ENCODE measurements around the gene CTNS. TPM values are rescaled to one million over a fixed set of nuclear protein-coding genes. Genes with fewer than 3 reads are reported as not detected.

The CTNS gene
- total RNA-seq, 1 donor: 25.9 TPM

DNA sequence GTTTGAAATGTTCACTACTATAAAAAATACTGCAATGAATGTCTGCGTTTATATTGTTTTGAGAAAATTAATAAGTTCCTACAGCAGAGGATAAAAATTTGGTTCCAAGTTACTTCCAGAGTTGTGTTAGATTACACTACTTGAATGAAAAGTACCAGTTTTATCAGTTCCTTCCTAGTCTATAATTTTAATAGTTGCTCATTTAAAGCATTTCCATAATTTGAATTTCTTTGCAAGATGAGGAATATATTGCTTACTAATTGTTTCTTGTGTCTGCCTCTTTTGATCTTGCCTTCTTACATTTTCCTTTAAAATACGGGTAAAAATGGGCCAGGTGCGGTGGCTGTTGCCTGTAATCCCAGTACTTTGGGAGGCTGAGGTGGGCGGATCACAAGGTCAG lies 36.0 kb downstream of the CTNS start:
- TF ChIP-seq, protein P1, sequence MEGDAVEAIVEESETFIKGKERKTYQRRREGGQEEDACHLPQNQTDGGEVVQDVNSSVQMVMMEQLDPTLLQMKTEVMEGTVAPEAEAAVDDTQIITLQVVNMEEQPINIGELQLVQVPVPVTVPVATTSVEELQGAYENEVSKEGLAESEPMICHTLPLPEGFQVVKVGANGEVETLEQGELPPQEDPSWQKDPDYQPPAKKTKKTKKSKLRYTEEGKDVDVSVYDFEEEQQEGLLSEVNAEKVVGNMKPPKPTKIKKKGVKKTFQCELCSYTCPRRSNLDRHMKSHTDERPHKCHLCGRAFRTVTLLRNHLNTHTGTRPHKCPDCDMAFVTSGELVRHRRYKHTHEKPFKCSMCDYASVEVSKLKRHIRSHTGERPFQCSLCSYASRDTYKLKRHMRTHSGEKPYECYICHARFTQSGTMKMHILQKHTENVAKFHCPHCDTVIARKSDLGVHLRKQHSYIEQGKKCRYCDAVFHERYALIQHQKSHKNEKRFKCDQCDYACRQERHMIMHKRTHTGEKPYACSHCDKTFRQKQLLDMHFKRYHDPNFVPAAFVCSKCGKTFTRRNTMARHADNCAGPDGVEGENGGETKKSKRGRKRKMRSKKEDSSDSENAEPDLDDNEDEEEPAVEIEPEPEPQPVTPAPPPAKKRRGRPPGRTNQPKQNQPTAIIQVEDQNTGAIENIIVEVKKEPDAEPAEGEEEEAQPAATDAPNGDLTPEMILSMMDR (IDR thresholded peaks at IDR 0.05; ENCODE audit: insufficient read depth, low read depth, low read length): no peak
- no peak for DNase-seq (ENCODE audit: low read depth)
- H3K4me3 ChIP-seq (ENCODE audit: low read depth, low read length): no peak overlapping the region

DNA sequence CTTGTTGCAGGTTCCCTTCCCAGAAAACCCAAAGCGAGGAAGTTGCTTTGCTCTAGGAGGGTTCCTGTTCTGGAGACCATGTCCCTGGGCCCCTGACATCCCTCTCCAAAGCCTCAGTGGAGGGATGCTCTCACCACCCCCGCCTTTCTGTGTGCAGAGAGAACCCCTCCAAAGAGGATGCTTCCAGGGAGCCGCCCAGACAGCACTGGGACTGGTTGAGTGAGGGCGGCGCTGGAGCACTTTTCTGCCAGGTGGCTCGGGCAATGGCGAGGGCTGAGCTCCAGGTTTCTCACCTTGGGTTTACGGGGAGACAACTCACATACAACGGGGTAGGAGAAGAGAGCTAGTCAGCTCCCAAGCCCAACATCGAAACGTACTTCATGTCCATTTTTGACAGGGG lies 39.3 kb downstream of the CTNS start:
- DNase-seq (ENCODE audit: low read depth): no peak
- no peak overlapping the region for H3K4me3 ChIP-seq (ENCODE audit: low read depth, low read length)
- TF ChIP-seq, protein P1 (IDR thresholded peaks at IDR 0.05; ENCODE audit: insufficient read depth, low read depth, low read length): no peak

DNA sequence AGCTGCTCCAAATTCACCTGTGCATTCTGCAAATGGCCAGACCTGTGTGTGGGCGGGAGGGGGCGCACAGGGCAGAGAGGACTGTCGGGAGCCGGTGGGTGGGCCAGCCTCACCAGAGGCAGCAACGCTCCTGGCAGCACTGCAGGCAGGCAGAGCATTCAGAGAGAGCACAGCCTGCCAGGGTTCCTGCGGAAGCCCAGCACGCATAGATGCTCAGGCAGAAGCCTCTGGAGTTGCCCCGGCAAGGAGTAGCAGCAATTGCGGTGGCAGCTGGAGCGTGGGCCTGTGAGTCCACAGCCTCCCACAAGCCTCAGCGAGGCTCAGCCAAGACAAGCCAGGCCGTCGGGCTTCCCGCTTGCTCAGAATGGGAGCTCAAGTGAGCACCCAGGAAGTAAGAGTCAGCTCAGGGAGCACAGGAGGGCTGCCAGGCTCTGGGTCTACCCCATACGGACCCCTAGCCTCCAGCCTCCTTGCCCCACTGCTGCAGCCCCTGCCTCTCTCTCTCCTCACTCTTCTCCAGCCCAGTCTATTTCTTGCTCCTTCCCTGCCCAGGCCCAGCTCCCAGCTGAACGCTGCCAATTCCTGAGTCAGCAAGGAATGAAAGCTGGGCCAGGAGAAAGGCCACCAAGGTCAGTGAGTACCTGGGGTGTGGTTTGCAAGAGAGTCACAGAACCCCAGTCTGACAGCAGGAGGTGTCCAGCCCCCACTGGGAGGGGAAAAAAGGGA lies 41.7 kb downstream of the CTNS start:
- TF ChIP-seq, protein P1 (IDR thresholded peaks at IDR 0.05; ENCODE audit: insufficient read depth, low read depth, low read length): no peak
- H3K4me3 ChIP-seq (ENCODE audit: low read depth, low read length): no peak overlapping the region
- no peak for DNase-seq (ENCODE audit: low read depth)

DNA sequence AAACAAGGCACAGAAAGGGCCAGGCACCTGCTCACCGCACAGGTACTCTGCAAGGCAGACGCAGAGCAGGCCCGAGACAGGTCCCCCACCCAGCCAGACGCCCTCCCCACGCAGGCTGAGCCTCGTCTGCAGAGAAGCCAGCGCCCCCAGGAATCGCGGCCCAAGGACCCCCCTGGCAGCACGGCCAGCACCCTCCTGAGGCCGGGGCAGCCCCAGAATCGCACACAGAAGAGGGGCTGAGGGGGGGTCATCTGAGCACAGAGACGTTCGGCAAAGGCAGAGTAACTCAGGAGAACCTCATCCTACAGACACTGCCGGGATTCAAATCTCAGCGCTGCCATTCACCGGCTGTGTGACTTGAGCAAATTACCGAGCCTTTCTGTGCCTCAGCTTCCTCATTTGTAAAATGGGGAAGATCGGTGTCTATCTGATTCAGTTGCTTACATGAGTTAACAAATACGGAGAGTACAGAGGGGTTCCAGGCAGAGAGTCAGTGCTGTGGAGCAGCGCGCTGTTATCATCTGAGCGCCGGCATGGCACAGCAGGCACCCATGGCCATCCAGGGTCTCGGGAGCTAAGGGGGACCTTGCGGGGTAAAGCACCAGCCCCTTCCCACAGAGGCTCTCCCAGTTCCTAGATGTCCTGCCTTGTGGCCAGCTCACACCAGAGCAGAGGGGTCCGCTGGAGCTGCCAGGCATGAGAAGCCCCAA lies 42.4 kb downstream of the CTNS start:
- DNase-seq (ENCODE audit: low read depth): no peak
- TF ChIP-seq, protein P1 (IDR thresholded peaks at IDR 0.05; ENCODE audit: insufficient read depth, low read depth, low read length): no peak

DNA sequence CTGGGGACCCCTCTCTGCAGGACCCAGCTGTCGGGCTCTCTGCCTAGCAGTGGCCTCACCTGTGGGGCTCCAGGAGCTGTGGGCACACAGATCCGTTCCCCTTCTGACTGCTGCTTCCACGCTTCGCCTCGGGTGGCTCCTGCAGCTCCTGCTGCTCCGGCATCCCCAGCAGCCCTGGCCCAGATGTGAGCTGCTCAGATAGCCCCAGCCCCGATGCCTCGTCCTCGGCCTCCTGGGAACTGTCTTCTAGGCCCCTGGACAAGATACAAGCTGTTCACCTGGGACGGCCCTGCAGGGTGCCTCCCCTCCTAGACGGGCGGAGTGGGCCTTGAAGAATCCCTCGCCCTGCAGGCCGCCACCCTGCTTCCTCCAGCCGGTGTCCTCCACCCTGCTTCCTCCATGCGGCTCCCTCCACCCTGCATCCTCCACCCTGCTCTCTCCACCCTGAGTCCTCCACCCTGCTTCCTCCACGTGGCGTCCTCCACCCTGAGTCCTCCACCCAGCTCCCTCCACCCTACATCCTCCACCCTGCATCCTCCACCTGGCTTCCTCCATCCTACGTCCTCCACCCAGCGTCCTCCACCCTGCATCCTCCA lies 43.1 kb downstream of the CTNS start:
- TF ChIP-seq, protein P1 (IDR thresholded peaks at IDR 0.05; ENCODE audit: insufficient read depth, low read depth, low read length): no peak
- H3K4me3 ChIP-seq (ENCODE audit: low read depth, low read length): no peak overlapping the region
- no peak for DNase-seq (ENCODE audit: low read depth)

More for the DNA sequence above, 42.4 kb downstream of the CTNS start:
- no peak overlapping the region for H3K4me3 ChIP-seq (ENCODE audit: low read depth, low read length)

DNA sequence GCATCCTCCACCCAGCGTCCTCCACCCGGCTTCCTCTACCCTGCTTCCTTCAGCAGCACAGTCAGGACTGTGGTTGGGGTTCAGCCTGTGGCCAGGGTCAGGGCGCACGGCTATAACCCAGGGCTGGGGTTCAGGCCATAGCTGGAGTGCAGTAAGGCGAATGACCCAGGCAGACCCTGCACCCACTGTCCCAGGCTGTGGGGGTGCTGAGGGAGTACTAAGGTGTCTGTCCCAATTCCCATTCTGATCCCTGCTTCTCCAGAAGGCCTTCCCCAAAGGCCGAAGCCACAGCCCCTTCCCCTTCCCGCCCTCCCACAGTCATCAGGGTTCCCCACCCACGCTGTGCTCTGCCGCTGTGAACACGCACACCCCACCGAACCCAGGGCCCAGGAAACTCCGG lies 44.5 kb downstream of the CTNS start:
- TF ChIP-seq, protein P1 (IDR thresholded peaks at IDR 0.05; ENCODE audit: insufficient read depth, low read depth, low read length): no peak
- no peak for DNase-seq (ENCODE audit: low read depth)
- H3K4me3 ChIP-seq (ENCODE audit: low read depth, low read length): no peak overlapping the region
